GM12878 (cell line): ENCODE data around the gene LARGE1. TPM values are rescaled to one million over a fixed set of nuclear protein-coding genes. Genes with fewer than 3 reads are reported as not detected.

Source experiments
- ATAC-seq: fragments of 200-7000 bp; cut with Tn5 transposase; 3 replicates; pipeline ENCODE4 v1.9.1; 2020; ENCODE audit warnings: mild to moderate bottlenecking, moderate library complexity
- BruUV-seq: library from RNA; stranded (reverse); fragments of 400-500 nt; replicated peaks from 2 replicates; lab custom pipeline; 2021; lab: Mats Ljungman, UMichigan
- CTCF ChIA-PET: fragments of 300-600 bp; sonication (Branson Sonifier 250); formaldehyde crosslinking; extraction: SDS; loops from one replicate; lab custom pipeline; 2021; ENCODE audit warnings: inconsistent platforms; lab: Yijun Ruan, JAX
- POLR2A ChIA-PET: fragments of 350-600 bp; formaldehyde crosslinking; extraction: SDS; loops from one replicate; lab custom pipeline; 2021; ENCODE audit warnings: inconsistent platforms; lab: Charles Lee
- RAD21 ChIA-PET: fragments of 300-600 bp; sonication (Branson Sonifier 250); formaldehyde crosslinking; loops from one replicate; lab custom pipeline; 2023; ENCODE audit warnings: antibody characterized with exemption; ENCODE audit not compliant: unreplicated experiment; lab: Charles Lee
- SMC1A ChIA-PET: fragments of 300-600 bp; sonication (Branson Sonifier 250); formaldehyde crosslinking; loops from one replicate; lab custom pipeline; 2023; ENCODE audit not compliant: unreplicated experiment, uncharacterized antibody; lab: Charles Lee
- DNase-seq: peaks from one replicate; pipeline ENCODE4 v3.0.0-alpha.2; 2011; ENCODE audit warnings: low read depth, low spot score
- FAIRE-seq: peaks from 3 replicates; lab custom pipeline; 2011; peaks lifted over from hg19 to GRCh38; lab: Jason Lieb, UNC
- H2AFZ ChIP-seq: 2 replicates; pipeline ENCODE4 v1.6.0; 2011; ENCODE audit warnings: low read depth, low read length, control low read depth; ENCODE audit not compliant: control insufficient read depth
- H3K27ac ChIP-seq: 2 replicates; pipeline ENCODE4 v1.5.1; 2011; ENCODE audit warnings: control low read depth; ENCODE audit not compliant: control insufficient read depth, insufficient read depth
- H3K27me3 ChIP-seq, 2 experiments: replicated peaks in 1 of 2; 2 replicates each; pipeline versions ENCODE4 v1.6.0 to v1.6.1; 2011; ENCODE audit warnings: low read length in 1 of 2; ENCODE audit not compliant: control insufficient read depth in 2 of 2, insufficient read depth in 2 of 2
- H3K36me3 ChIP-seq, 2 experiments: 2 replicates each; pipeline ENCODE4 v1.5.1; 2011; ENCODE audit warnings: low read length in 1 of 2; ENCODE audit not compliant: control insufficient read depth in 2 of 2, insufficient read depth in 2 of 2
- H3K4me1 ChIP-seq: 2 replicates; pipeline ENCODE4 v1.6.1; 2011; ENCODE audit warnings: mild to moderate bottlenecking, low read length, moderate library complexity, mixed read lengths; ENCODE audit not compliant: control insufficient read depth, insufficient read depth
- H3K4me2 ChIP-seq: 2 replicates; pipeline ENCODE4 v1.6.0; 2011; ENCODE audit warnings: control low read depth; ENCODE audit not compliant: control insufficient read depth, insufficient read depth
- H3K4me3 ChIP-seq: fragments of 200-600 bp; sonication (generic); 2 replicates; pipeline ENCODE4 v1.5.1; 2016
- H3K79me2 ChIP-seq: 2 replicates; pipeline ENCODE4 v1.6.0; 2011; ENCODE audit warnings: low read length; ENCODE audit not compliant: control insufficient read depth, insufficient read depth
- H3K9ac ChIP-seq: 2 replicates; pipeline ENCODE4 v1.8.0; 2011; ENCODE audit warnings: low read length, control low read depth, mixed read lengths; ENCODE audit not compliant: control insufficient read depth, insufficient read depth
- H3K9me3 ChIP-seq: replicated peaks from 3 replicates; pipeline ENCODE4 v1.5.1; 2011; ENCODE audit warnings: mild to moderate bottlenecking, low read length; ENCODE audit not compliant: control insufficient read depth, insufficient read depth
- H4K20me1 ChIP-seq: 2 replicates; pipeline ENCODE4 v1.6.0; 2011; ENCODE audit not compliant: control insufficient read depth, insufficient read depth
- CREM ChIP-seq: IDR thresholded peaks from 2 replicates; pipeline ENCODE4 v1.6.1; 2014; ENCODE audit warnings: antibody characterized with exemption, low read depth
- RAD51 ChIP-seq: fragments of 450-650 bp; IDR thresholded peaks from 2 replicates; pipeline ENCODE4 v1.6.1; 2016; ENCODE audit warnings: moderate library complexity, mild to moderate bottlenecking, inconsistent platforms
- SMAD1 ChIP-seq: fragments of 450-650 bp; IDR thresholded peaks from 2 replicates; pipeline ENCODE4 v1.6.1; 2018; ENCODE audit warnings: mild to moderate bottlenecking, low read depth; ENCODE audit not compliant: partially characterized antibody
- TBL1XR1 ChIP-seq: IDR thresholded peaks from 2 replicates; pipeline ENCODE4 v1.6.1; 2012; ENCODE audit warnings: low read depth, low read length, improper control_type of control experiment
- TCF12 ChIP-seq: IDR thresholded peaks from 2 replicates; pipeline ENCODE4 v1.6.1; 2011; ENCODE audit warnings: low read depth, mild to moderate bottlenecking, low read length
- ZBTB11 ChIP-seq: fragments of 450-650 bp; formaldehyde crosslinking; IDR thresholded peaks from 2 replicates; pipeline ENCODE4 v1.5.0; 2022; ENCODE audit warnings: mild to moderate bottlenecking, missing genetic modification characterization
- WGBS: methylation state at CpG from one replicate; pipeline ENCODE4 v1.1.6; 2016; ENCODE audit warnings: low lambda C conversion rate; ENCODE audit not compliant: insufficient replicate concordance, insufficient coverage; ENCODE audit errors: missing lambda C conversion rate; 5-methylcytosine and 5-hydroxymethylcytosine counted together
- in situ Hi-C: fragments of 300-500 bp; cut with MboI; formaldehyde crosslinking; loops from 9 replicates; pipeline ENCODE4 v1.14.3; 2018; ENCODE audit warnings: mixed read lengths
- intact Hi-C: fragments of 100-400 bp; cut with micrococcal nuclease; formaldehyde crosslinking; loops from one replicate; pipeline ENCODE4 v1.14.2; 2022; ENCODE audit not compliant: unreplicated experiment
- polyA plus RNA-seq, 11 experiments: library from polyadenylated mRNA; depleted of rRNA in 4 of 11; unstranded in 6 of 11; stranded (reverse) in 5 of 11; fragments of >200 nt; fragmentation: Nextera tagmentation in 4 of 11; fragmentation: Illumina TruSeq in 1 of 11; extraction: Ambion mirVana in 4 of 11; extraction: Trizol in 1 of 11; gene quantifications; 1 replicate in 1 of 11; 2 replicates in 10 of 11; pipeline versions ENCODE4 v1.2.1 to v1.2.3, GENCODE V29; 2011 to 2016; ENCODE audit warnings: inconsistent platforms in 2 of 11, missing spikeins in 2 of 11, low read depth in 1 of 11
- total RNA-seq, 4 experiments: library from RNA; depleted of rRNA in 3 of 4; stranded (reverse); fragments of >200 nt in 3 of 4; fragmentation: Illumina TruSeq in 1 of 4; extraction: Trizol in 1 of 4; gene quantifications; 2 replicates each; pipeline versions ENCODE4 v1.2.1 to v1.2.3, GENCODE V29; 2013 to 2021
- TF ChIP-seq, protein P1 (sequence below): fragments of 150-350 bp; IDR thresholded peaks from 2 replicates; pipeline ENCODE4 v1.6.1; 2016; ENCODE audit warnings: low read depth, low read length
- TF ChIP-seq, protein P2 (sequence below): fragments of 450-650 bp; IDR thresholded peaks from 2 replicates; pipeline ENCODE4 v1.6.1; 2016; ENCODE audit warnings: mild to moderate bottlenecking
- TF ChIP-seq, protein P3 (sequence below): fragments of 450-650 bp; formaldehyde crosslinking; IDR thresholded peaks from 2 replicates; pipeline ENCODE4 v1.4.0; 2020; ENCODE audit warnings: mild to moderate bottlenecking, moderate library complexity

The LARGE1 gene
- total and polyA plus RNA-seq, 10 of the 15 experiments (the other 5 are each of a cell fraction or from before 2014, with no cell fraction given): 3.2 to 41.4 (median 17.3) TPM

DNA sequence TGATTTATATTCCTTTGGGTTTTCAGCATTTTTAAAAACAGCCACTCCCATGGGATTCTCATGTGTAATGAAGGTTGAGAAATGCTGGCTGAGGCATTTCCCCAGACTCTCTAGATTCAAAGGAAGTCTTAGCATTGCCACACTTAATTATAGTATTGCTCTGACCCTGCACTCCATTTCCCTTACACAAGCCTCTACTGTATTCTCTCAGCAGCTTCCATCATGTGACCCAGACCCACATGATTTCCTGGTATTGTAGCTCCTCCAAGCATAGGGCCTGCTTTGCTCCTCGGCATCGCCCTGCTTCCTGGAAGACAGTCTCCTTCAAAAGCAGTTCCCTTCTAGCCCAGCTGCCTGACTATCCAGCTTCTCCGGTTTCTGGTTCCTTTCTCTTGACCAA, 261.5 kb downstream of the LARGE1 start (continued):
- TF ChIP-seq, protein P1, sequence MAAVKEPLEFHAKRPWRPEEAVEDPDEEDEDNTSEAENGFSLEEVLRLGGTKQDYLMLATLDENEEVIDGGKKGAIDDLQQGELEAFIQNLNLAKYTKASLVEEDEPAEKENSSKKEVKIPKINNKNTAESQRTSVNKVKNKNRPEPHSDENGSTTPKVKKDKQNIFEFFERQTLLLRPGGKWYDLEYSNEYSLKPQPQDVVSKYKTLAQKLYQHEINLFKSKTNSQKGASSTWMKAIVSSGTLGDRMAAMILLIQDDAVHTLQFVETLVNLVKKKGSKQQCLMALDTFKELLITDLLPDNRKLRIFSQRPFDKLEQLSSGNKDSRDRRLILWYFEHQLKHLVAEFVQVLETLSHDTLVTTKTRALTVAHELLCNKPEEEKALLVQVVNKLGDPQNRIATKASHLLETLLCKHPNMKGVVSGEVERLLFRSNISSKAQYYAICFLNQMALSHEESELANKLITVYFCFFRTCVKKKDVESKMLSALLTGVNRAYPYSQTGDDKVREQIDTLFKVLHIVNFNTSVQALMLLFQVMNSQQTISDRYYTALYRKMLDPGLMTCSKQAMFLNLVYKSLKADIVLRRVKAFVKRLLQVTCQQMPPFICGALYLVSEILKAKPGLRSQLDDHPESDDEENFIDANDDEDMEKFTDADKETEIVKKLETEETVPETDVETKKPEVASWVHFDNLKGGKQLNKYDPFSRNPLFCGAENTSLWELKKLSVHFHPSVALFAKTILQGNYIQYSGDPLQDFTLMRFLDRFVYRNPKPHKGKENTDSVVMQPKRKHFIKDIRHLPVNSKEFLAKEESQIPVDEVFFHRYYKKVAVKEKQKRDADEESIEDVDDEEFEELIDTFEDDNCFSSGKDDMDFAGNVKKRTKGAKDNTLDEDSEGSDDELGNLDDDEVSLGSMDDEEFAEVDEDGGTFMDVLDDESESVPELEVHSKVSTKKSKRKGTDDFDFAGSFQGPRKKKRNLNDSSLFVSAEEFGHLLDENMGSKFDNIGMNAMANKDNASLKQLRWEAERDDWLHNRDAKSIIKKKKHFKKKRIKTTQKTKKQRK: no peak

GRCh38 chr22:33657670-33658069, 262.6 kb downstream of the LARGE1 start:
- Histone ChIP-seq H3K4me1 (no peaks in the 10 kb centered on the region), H3K27me3 (no peaks in the 10 kb centered on the region), H3K9me3 (no peaks in the 10 kb centered on the region; the same call in 2 of the 3 replicates), H3K4me3 (no peak overlapping the region), H3K36me3 (no peaks in the 10 kb centered on the region), H2AFZ (no peak overlapping the region), H3K4me2 (no peak overlapping the region), H4K20me1 (no peaks in the 10 kb centered on the region), H3K9ac (no peak overlapping the region), H3K27ac (no peak overlapping the region), H3K79me2 (no peaks in the 10 kb centered on the region)
- RAD21 ChIA-PET: no interaction called here
- CTCF ChIA-PET: no interaction called here
- in situ Hi-C loops: no loop called here
- WGBS: 80% methylated on average over 8 of the region's 8 CpGs
- POLR2A ChIA-PET: no interaction called here
- DNase-seq: no peak
- BruUV-seq: no TSS peak
- no peak for ATAC-seq
- FAIRE-seq: no peak
- SMC1A ChIA-PET: no interaction called here
- TF ChIP-seq RAD51 (no peak), SMAD1 (no peak), TBL1XR1 (no peak), ZBTB11 (CRISPR knock-in tag) (no peak), CREM (no peak), TCF12 (no peak)
- TF ChIP-seq, protein P2, sequence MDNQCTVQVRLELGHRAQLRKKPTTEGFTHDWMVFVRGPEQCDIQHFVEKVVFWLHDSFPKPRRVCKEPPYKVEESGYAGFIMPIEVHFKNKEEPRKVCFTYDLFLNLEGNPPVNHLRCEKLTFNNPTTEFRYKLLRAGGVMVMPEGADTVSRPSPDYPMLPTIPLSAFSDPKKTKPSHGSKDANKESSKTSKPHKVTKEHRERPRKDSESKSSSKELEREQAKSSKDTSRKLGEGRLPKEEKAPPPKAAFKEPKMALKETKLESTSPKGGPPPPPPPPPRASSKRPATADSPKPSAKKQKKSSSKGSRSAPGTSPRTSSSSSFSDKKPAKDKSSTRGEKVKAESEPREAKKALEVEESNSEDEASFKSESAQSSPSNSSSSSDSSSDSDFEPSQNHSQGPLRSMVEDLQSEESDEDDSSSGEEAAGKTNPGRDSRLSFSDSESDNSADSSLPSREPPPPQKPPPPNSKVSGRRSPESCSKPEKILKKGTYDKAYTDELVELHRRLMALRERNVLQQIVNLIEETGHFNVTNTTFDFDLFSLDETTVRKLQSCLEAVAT: no peak
- TF ChIP-seq, protein P3, sequence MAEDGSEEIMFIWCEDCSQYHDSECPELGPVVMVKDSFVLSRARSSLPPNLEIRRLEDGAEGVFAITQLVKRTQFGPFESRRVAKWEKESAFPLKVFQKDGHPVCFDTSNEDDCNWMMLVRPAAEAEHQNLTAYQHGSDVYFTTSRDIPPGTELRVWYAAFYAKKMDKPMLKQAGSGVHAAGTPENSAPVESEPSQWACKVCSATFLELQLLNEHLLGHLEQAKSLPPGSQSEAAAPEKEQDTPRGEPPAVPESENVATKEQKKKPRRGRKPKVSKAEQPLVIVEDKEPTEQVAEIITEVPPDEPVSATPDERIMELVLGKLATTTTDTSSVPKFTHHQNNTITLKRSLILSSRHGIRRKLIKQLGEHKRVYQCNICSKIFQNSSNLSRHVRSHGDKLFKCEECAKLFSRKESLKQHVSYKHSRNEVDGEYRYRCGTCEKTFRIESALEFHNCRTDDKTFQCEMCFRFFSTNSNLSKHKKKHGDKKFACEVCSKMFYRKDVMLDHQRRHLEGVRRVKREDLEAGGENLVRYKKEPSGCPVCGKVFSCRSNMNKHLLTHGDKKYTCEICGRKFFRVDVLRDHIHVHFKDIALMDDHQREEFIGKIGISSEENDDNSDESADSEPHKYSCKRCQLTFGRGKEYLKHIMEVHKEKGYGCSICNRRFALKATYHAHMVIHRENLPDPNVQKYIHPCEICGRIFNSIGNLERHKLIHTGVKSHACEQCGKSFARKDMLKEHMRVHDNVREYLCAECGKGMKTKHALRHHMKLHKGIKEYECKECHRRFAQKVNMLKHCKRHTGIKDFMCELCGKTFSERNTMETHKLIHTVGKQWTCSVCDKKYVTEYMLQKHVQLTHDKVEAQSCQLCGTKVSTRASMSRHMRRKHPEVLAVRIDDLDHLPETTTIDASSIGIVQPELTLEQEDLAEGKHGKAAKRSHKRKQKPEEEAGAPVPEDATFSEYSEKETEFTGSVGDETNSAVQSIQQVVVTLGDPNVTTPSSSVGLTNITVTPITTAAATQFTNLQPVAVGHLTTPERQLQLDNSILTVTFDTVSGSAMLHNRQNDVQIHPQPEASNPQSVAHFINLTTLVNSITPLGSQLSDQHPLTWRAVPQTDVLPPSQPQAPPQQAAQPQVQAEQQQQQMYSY: no peak
- intact Hi-C loops: no loop called here
